Fibroblast of mammary gland (primary cell): ENCODE measurements around the gene LAT.
A peak's percentile ranks its signal among the peaks of the same experiment; 100 is the strongest.

Source experiments
- DNase-seq: peaks from one replicate; pipeline ENCODE4 v3.0.0-alpha.2; 2010; ENCODE audit warnings: low read depth
- H3K4me3 ChIP-seq: 2 replicates; pipeline ENCODE4 v1.5.1; 2011; ENCODE audit warnings: low read depth, mild to moderate bottlenecking, low read length, moderate library complexity; ENCODE audit not compliant: control insufficient read depth
- CTCF ChIP-seq: conservative IDR thresholded peaks from 2 replicates; pipeline ENCODE4 v1.5.1; 2011; ENCODE audit warnings: low read depth, low read length, inconsistent platforms; ENCODE audit not compliant: control insufficient read depth, insufficient read depth

Gene LAT

GRCh38 chr16:29007730-29008593, 23.1 kb downstream of the LAT start:
- DNase-seq = peak; percentile 98
- H3K4me3 ChIP-seq = no peak overlapping the region
- TF ChIP-seq CTCF = no peak

GRCh38 chr16:29009050-29009837, 24.4 kb downstream of the LAT start:
- H3K4me3 ChIP-seq = no peak overlapping the region
- DNase-seq = no peak
- no peak for TF ChIP-seq CTCF

GRCh38 chr16:29009838-29010166, 24.9 kb downstream of the LAT start:
- no peak for DNase-seq
- no peak for TF ChIP-seq CTCF
- no peak overlapping the region for H3K4me3 ChIP-seq

DNA sequence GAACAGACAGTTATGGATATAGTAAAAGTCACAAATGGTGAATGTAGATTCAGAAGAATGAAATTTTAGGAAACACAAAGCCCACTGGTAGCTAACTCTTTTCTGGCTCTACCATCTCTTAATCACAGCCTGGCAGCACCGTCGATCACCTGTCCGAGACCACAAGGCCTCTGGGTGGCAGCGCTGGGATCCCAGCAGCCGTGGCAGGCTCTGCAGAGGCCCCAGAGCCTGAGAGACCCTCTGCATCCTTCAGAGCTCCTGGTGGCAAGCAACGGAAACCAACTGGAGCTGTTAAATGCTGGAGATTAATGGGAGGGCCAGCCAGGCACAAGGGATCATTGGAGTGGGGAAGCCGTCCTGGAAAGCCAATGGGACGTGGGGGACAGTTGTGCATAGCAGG, 26.3 kb downstream of the LAT start:
- H3K4me3 ChIP-seq = no peak overlapping the region

GRCh38 chr16:29011851-29012250, 27.0 kb downstream of the LAT start:
- TF ChIP-seq CTCF = no peak
- H3K4me3 ChIP-seq = no peak overlapping the region
- DNase-seq = no peak

More for the DNA sequence above, 26.3 kb downstream of the LAT start:
- no peak for TF ChIP-seq CTCF
- no peak for DNase-seq

DNA sequence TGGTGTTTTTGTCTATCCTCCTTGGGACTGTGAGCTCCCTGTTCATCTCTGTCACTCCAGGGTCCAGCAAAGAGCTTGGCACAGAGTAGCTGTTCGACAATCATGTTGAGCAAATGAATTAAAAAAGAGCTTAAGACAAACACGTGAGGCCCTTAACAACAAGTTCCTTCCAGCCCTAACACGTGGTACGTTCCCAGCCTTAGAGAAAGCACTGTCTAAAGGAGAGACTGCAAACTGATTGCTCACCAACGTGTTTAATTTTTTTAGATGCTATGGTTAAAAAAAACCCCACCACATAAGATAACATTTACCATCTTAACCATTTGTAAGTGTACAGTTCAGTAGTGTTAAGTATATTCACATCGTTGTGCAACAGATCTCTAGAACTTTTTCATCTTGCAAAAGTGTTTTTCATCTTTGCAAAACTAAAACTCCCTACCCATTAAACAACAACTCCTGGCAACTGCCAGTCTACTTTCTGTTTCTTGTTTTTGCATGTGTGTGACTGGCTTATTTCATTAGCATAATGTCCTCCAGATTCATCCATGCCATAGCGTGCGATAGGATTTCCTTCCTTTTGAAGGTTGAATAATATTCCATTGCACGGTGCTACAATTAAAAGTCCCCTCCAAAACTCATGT, 28.2 kb downstream of the LAT start:
- no peak for DNase-seq
- TF ChIP-seq CTCF = no peak
- H3K4me3 ChIP-seq = no peak overlapping the region
